Ectodermal cell (in vitro differentiated cells): Measurements from ENCODE around the gene LHPP.

Source experiments
- H3K27ac ChIP-seq: 2 replicates; pipeline ENCODE4 v1.7.0; 2013; ENCODE audit warnings: mild to moderate bottlenecking, low read depth, low read length; ENCODE audit not compliant: insufficient read depth, poor library complexity, severe bottlenecking
- H3K27me3 ChIP-seq: 2 replicates; pipeline ENCODE4 v1.7.0; 2013; ENCODE audit warnings: mild to moderate bottlenecking, low read length; ENCODE audit not compliant: insufficient read depth, control insufficient read depth, poor library complexity, severe bottlenecking
- H3K36me3 ChIP-seq: one replicate; pipeline ENCODE4 v1.7.0; 2013; ENCODE audit warnings: low read length; ENCODE audit not compliant: control insufficient read depth, insufficient read depth
- H3K4me1 ChIP-seq: one replicate; pipeline ENCODE4 v1.7.0; 2013; ENCODE audit warnings: low read length; ENCODE audit not compliant: control insufficient read depth, insufficient read depth
- H3K4me3 ChIP-seq: 2 replicates; pipeline ENCODE4 v1.7.0; 2013; ENCODE audit warnings: low read depth, low read length, control low read depth; ENCODE audit not compliant: insufficient read depth
- H3K9me3 ChIP-seq: 2 replicates; pipeline ENCODE4 v1.7.0; 2013; ENCODE audit warnings: mild to moderate bottlenecking, low read length, moderate library complexity; ENCODE audit not compliant: control insufficient read depth
- WGBS, 2 experiments: methylation state at CpG; one replicate each; pipeline ENCODE4 v1.1.7; 2013; ENCODE audit warnings: missing lambda C conversion rate in 2 of 2; 5-methylcytosine and 5-hydroxymethylcytosine counted together

Gene LHPP

GRCh38 chr10:124592101-124592500 lies 130.5 kb downstream of the LHPP start:
- 92 to 95% methylated on average over 7 of the region's 7 CpGs for WGBS, 2 experiments
- Histone ChIP-seq H3K9me3 (no peaks in the 10 kb centered on the region), H3K36me3 (no peaks in the 10 kb centered on the region), H3K4me3 (no peak overlapping the region), H3K27me3 (no peaks in the 10 kb centered on the region), H3K27ac (no peak overlapping the region), H3K4me1 (peaks cover 9% of the 10 kb centered on the region)

DNA sequence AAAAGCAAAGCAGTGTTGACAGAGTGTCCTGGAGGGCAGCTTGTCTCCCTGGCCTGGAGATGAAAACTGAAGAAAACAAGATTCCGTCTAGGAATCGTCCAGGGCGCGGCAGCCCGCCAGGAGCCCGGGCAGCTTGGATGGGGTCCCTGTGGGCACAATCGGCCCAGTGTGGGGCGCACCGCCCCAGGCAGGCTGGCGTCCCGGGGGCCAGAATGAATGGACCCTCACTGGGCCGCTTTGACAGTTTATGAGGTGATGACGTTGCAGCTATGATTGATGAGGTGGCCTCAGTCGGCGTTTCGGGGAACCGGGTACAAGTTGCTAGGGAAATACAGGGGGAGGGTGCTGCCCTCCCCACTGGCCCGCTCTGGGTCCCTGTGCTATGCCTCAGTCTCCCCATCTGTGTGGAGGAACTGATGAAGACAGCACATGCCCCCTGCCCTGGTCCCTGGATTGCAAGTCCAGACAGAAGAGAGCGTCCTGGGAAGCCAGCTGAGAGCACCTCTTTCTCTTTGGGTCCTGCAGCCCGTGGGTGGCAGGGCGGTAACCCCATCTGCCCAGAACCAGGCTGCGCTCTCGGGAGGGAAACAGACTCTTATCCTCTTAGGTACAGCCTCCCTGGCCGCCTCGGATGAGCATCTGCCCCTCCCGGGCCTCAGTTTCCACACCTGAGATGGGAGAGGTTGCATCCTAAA lies 131.3 kb downstream of the LHPP start:
- WGBS, 2 experiments, result 94% methylated on average over 26 of the region's 26 CpGs
- Histone ChIP-seq H3K27ac (no peak overlapping the region), H3K27me3 (no peaks in the 10 kb centered on the region), H3K36me3 (no peaks in the 10 kb centered on the region), H3K4me3 (no peak overlapping the region), H3K4me1 (peaks cover 9% of the 10 kb centered on the region), H3K9me3 (no peaks in the 10 kb centered on the region)

- Histone ChIP-seq H3K36me3 (no peaks in the 10 kb centered on the region), H3K9me3 (no peaks in the 10 kb centered on the region), H3K27me3 (no peaks in the 10 kb centered on the region), H3K4me3 (no peak overlapping the region), H3K27ac (no peak overlapping the region), H3K4me1 (peaks cover 9% of the 10 kb centered on the region)
- 93 to 94% methylated on average over 17 of the region's 17 CpGs for WGBS, 2 experiments
Observed at GRCh38 chr10:124593431-124593985, 131.9 kb downstream of the LHPP start.

DNA sequence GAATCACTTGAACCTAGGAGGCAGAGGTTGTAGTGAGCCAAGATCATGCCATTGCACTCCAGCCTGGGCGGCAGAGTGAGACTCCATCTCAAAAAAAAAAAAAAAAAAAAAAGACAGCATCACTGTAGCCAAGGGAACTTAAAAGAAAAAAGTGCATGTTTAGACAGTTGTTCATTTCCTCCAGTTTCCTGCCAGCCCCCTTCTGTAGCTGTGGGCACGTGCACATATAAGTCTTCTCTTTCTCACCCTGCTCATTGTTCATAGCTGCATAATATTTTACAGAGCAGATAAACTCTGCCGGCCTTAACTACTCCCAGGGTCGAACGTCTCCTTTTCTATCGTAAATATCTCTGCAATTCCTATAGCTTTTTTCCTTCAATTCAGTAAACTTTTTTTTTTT lies 132.6 kb downstream of the LHPP start:
- no peaks in the 10 kb centered on the region for H3K36me3 ChIP-seq
- H3K27ac ChIP-seq, result no peak overlapping the region
- H3K4me1 ChIP-seq, result peaks cover 5% of the 10 kb centered on the region
- no peak overlapping the region for H3K4me3 ChIP-seq
- 85 to 93% methylated on average over 5 to 6 of the region's 6 CpGs for WGBS, 2 experiments
- H3K9me3 ChIP-seq, result no peaks in the 10 kb centered on the region
- no peaks in the 10 kb centered on the region for H3K27me3 ChIP-seq

- Histone ChIP-seq H3K36me3 (no peaks in the 10 kb centered on the region), H3K4me3 (no peak overlapping the region), H3K27me3 (no peaks in the 10 kb centered on the region), H3K4me1 (no peaks in the 10 kb centered on the region), H3K9me3 (no peaks in the 10 kb centered on the region), H3K27ac (no peak overlapping the region)
- 89 to 91% methylated on average over 9 of the region's 9 CpGs for WGBS, 2 experiments
Observed at GRCh38 chr10:124595143-124595883, 133.7 kb downstream of the LHPP start.

GRCh38 chr10:124596116-124596785 lies 134.6 kb downstream of the LHPP start:
- no peak overlapping the region for H3K4me3 ChIP-seq
- no peaks in the 10 kb centered on the region for H3K4me1 ChIP-seq
- H3K27ac ChIP-seq, result no peak overlapping the region
- 94 to 95% methylated on average over 18 of the region's 18 CpGs for WGBS, 2 experiments
- H3K27me3 ChIP-seq, result no peaks in the 10 kb centered on the region
- H3K36me3 ChIP-seq, result no peaks in the 10 kb centered on the region
- H3K9me3 ChIP-seq, result no peaks in the 10 kb centered on the region

GRCh38 chr10:124596962-124597845 lies 135.6 kb downstream of the LHPP start:
- Histone ChIP-seq H3K27me3 (no peaks in the 10 kb centered on the region), H3K9me3 (no peaks in the 10 kb centered on the region), H3K4me1 (no peaks in the 10 kb centered on the region), H3K36me3 (no peaks in the 10 kb centered on the region), H3K4me3 (no peak overlapping the region), H3K27ac (no peak overlapping the region)
- 93 to 94% methylated on average over 21 of the region's 21 CpGs for WGBS, 2 experiments

- no peak overlapping the region for H3K27ac ChIP-seq
- no peaks in the 10 kb centered on the region for H3K36me3 ChIP-seq
- H3K27me3 ChIP-seq, result no peaks in the 10 kb centered on the region
- H3K4me1 ChIP-seq, result no peaks in the 10 kb centered on the region
- H3K9me3 ChIP-seq, result no peaks in the 10 kb centered on the region
- 95 to 96% methylated on average over 10 of the region's 10 CpGs for WGBS, 2 experiments
- no peak overlapping the region for H3K4me3 ChIP-seq
Observed at GRCh38 chr10:124597846-124598165, 136.2 kb downstream of the LHPP start.

GRCh38 chr10:124598196-124598595 lies 136.6 kb downstream of the LHPP start:
- 85% methylated on average over 6 of the region's 6 CpGs for WGBS, 2 experiments

More at GRCh38 chr10:124598196-124598595, 136.6 kb downstream of the LHPP start:
- Histone ChIP-seq H3K9me3 (no peaks in the 10 kb centered on the region), H3K4me1 (no peaks in the 10 kb centered on the region), H3K27me3 (no peaks in the 10 kb centered on the region), H3K4me3 (no peak overlapping the region), H3K27ac (no peak overlapping the region), H3K36me3 (no peaks in the 10 kb centered on the region)
